AG09319 (cell line): ENCODE measurements around the gene DDX39A.

Source experiments
- DNase-seq: peaks from one replicate; pipeline ENCODE4 v3.0.0-alpha.2; 2010; ENCODE audit warnings: low read depth; ENCODE audit errors: extremely low read depth
- CTCF ChIP-seq: IDR thresholded peaks from 2 replicates; pipeline ENCODE4 v1.5.1; 2011; ENCODE audit warnings: low read depth, mild to moderate bottlenecking, inconsistent platforms, low read length, moderate library complexity

DDX39A gene

GRCh38 chr19:14391156-14391821, 27.9 kb downstream of the DDX39A start:
- TF ChIP-seq CTCF: no peak
- DNase-seq: no peak

- no peak for DNase-seq
- TF ChIP-seq CTCF: no peak
Measured at GRCh38 chr19:14390548-14390947, 28.6 kb downstream of the DDX39A start.

GRCh38 chr19:14385492-14385891, 33.6 kb downstream of the DDX39A start:
- no peak for DNase-seq
- TF ChIP-seq CTCF: no peak

GRCh38 chr19:14383661-14384555, 35.2 kb downstream of the DDX39A start:
- no peak for DNase-seq

GRCh38 chr19:14381689-14382474, 37.3 kb downstream of the DDX39A start:
- no peak for DNase-seq
- no peak for TF ChIP-seq CTCF

More at GRCh38 chr19:14383661-14384555, 35.2 kb downstream of the DDX39A start:
- TF ChIP-seq CTCF: no peak; the same call in 1 of the 2 replicates

- no peak for DNase-seq
- no peak for TF ChIP-seq CTCF
Measured at GRCh38 chr19:14379294-14380065, 39.7 kb downstream of the DDX39A start.
